PC-9 (cell line): ENCODE results near the gene GSE1.

Source experiments
- CTCF ChIP-seq: fragments of 200-600 bp; sonication (generic); conservative IDR thresholded peaks from 2 replicates; pipeline ENCODE4 v1.6.1; 2017; ENCODE audit warnings: mixed run types, antibody characterized with exemption, mild to moderate bottlenecking, moderate library complexity
- EZH2 ChIP-seq: fragments of 200-600 bp; sonication (generic); IDR thresholded peaks from 2 replicates; pipeline ENCODE4 v1.8.0; 2017; ENCODE audit warnings: antibody characterized with exemption, low read depth

GRCh38 chr16:85709766-85710585, 96.9 kb downstream of the GSE1 start:
- TF ChIP-seq EZH2 (no peak), CTCF (no peak)
